HL-60/S4 treated with phorbol 12-myristate 13-acetate at 8.2 ng/mL for 4 days and 3 days (cell line): ENCODE measurements around the gene RNF126.
"Not testable (repeated sequence)": the region's sequence is repeated elsewhere in the genome, so short reads cannot be mapped to it uniquely, and the experiment has no call there.

ENCODE experiments used
- in situ Hi-C: fragments of 300-500 bp; cut with MboI; formaldehyde crosslinking; loops from 2 replicates; pipeline ENCODE4 v1.15.0; 2022; ENCODE audit warnings: low sequenced_read_pairs

The RNF126 gene

GRCh38 chr19:616062-616700 is 46.8 kb downstream of the RNF126 start:
- in situ Hi-C loops = no loop called here

GRCh38 chr19:615619-616018 is 47.4 kb downstream of the RNF126 start:
- in situ Hi-C loops = no loop called here

- in situ Hi-C loops = no loop called here
These were observed 49.1 kb downstream of the RNF126 start for GRCh38 chr19:613732-614567.

- in situ Hi-C loops = no loop called here
These were observed 50.1 kb downstream of the RNF126 start for GRCh38 chr19:612941-613340.

GRCh38 chr19:611481-611868 is 51.5 kb downstream of the RNF126 start:
- in situ Hi-C loops = no loop called here

GRCh38 chr19:610801-611480 is 52.1 kb downstream of the RNF126 start:
- in situ Hi-C loops = no loop called here

- in situ Hi-C loops = no loop called here
These were observed 52.8 kb downstream of the RNF126 start for GRCh38 chr19:610071-610800.

- in situ Hi-C loops = no loop called here
These were observed 54.0 kb downstream of the RNF126 start for GRCh38 chr19:609004-609346.

- in situ Hi-C loops = no loop called here
These were observed 54.6 kb downstream of the RNF126 start for GRCh38 chr19:608155-609003.

- in situ Hi-C loops = no loop called here
These were observed 55.5 kb downstream of the RNF126 start for GRCh38 chr19:607301-608154.

- in situ Hi-C loops = not testable (repeated sequence)
These were observed 57.7 kb downstream of the RNF126 start for GRCh38 chr19:605061-605971.

- in situ Hi-C loops = no loop called here
These were observed 58.7 kb downstream of the RNF126 start for GRCh38 chr19:604355-604754.

GRCh38 chr19:603779-604178 is 59.2 kb downstream of the RNF126 start:
- in situ Hi-C loops = not testable (repeated sequence)

GRCh38 chr19:603302-603639 is 59.7 kb downstream of the RNF126 start:
- in situ Hi-C loops = not testable (repeated sequence)

- in situ Hi-C loops = no loop called here
These were observed 60.4 kb downstream of the RNF126 start for GRCh38 chr19:602391-603301.

- in situ Hi-C loops = no loop called here
These were observed 61.2 kb downstream of the RNF126 start for GRCh38 chr19:601790-602189.

- in situ Hi-C loops = no loop called here
These were observed 61.7 kb downstream of the RNF126 start for GRCh38 chr19:601310-601709.
